SJCRH30 (cell line): ENCODE results near the gene RESF1. TPM values are rescaled to one million over a fixed set of nuclear protein-coding genes. Genes with fewer than 3 reads are reported as not detected.

Source experiments
- total RNA-seq: library from RNA; depleted of rRNA; stranded (reverse); fragments of >200 nt; shearing (Covaris generic); gene quantifications from 2 replicates; pipeline ENCODE4 v1.2.3, GENCODE V29; 2014; rRNA removed

The RESF1 gene
- total RNA-seq, 1 experiment from 2014 or later: 38.3 TPM

Other genes with a start within 250 kb of the RESF1 start
- 5.9 and 7.5 TPM in 2 replicates for gene AMN1, start 230.4 kb upstream of the RESF1 start, total RNA-seq
- gene BICD1, start 147.4 kb downstream of the RESF1 start, total RNA-seq: 8.5 and 10.8 TPM in 2 replicates